MM.1S (cell line): Measurements from ENCODE around the gene HIF1AN.

Source experiments
- DNase-seq: peaks from one replicate; pipeline ENCODE4 v3.0.0-alpha.2; 2015
- H2AFZ ChIP-seq: fragments of 300-600 bp; sonication (generic); 2 replicates; pipeline ENCODE4 v1.6.0; 2016; ENCODE audit warnings: antibody characterized with exemption, low read length
- H3F3A ChIP-seq: fragments of 300-600 bp; sonication (generic); 2 replicates; pipeline ENCODE4 v1.6.1; 2016; ENCODE audit warnings: mild to moderate bottlenecking, antibody characterized with exemption, low read length, moderate library complexity, mixed read lengths; ENCODE audit not compliant: insufficient read depth
- H3K27ac ChIP-seq: fragments of 300-600 bp; sonication (generic); 2 replicates; pipeline ENCODE4 v1.5.1; 2016; ENCODE audit warnings: mild to moderate bottlenecking, low read length
- H3K27me3 ChIP-seq: fragments of 300-600 bp; sonication (generic); replicated peaks from 2 replicates; pipeline ENCODE4 v1.6.0; 2016; ENCODE audit warnings: low read length; ENCODE audit not compliant: insufficient read depth
- H3K36me3 ChIP-seq: fragments of 300-600 bp; sonication (generic); replicated peaks from 2 replicates; pipeline ENCODE4 v1.6.1; 2016; ENCODE audit warnings: mild to moderate bottlenecking, low read length, mixed read lengths; ENCODE audit not compliant: insufficient read depth
- H3K4me1 ChIP-seq: fragments of 300-600 bp; sonication (generic); 2 replicates; pipeline ENCODE4 v1.6.1; 2016; ENCODE audit warnings: low read length, mixed read lengths
- H3K4me2 ChIP-seq: fragments of 300-600 bp; sonication (generic); 2 replicates; pipeline ENCODE4 v1.6.0; 2016; ENCODE audit warnings: low read depth, low read length
- H3K4me3 ChIP-seq: fragments of 300-600 bp; sonication (generic); 2 replicates; pipeline ENCODE4 v1.5.1; 2016; ENCODE audit warnings: low read length, mixed read lengths
- H3K79me2 ChIP-seq: fragments of 300-600 bp; sonication (generic); 2 replicates; pipeline ENCODE4 v1.6.1; 2016; ENCODE audit warnings: mixed run types, low read length, mixed read lengths
- H3K9ac ChIP-seq: fragments of 300-600 bp; sonication (generic); 2 replicates; pipeline ENCODE4 v1.6.1; 2016; ENCODE audit warnings: low read length, mixed read lengths
- H3K9me2 ChIP-seq: fragments of 300-600 bp; sonication (generic); replicated peaks from 2 replicates; pipeline ENCODE4 v1.6.1; 2016; ENCODE audit warnings: mild to moderate bottlenecking, low read length, mixed read lengths; ENCODE audit not compliant: insufficient read depth
- H3K9me3 ChIP-seq: fragments of 300-600 bp; sonication (generic); replicated peaks from 2 replicates; pipeline ENCODE4 v1.6.1; 2016; ENCODE audit warnings: mild to moderate bottlenecking, low read length, mixed read lengths; ENCODE audit not compliant: insufficient read depth
- H4K20me1 ChIP-seq: fragments of 300-600 bp; sonication (generic); 2 replicates; pipeline ENCODE4 v1.6.1; 2016; ENCODE audit warnings: mild to moderate bottlenecking, low read length, moderate library complexity, mixed read lengths; ENCODE audit not compliant: insufficient read depth
- EZH2 ChIP-seq: fragments of 300-600 bp; sonication (generic); optimal IDR thresholded peaks from 2 replicates; pipeline ENCODE3; 2017; ENCODE audit warnings: low read depth, mild to moderate bottlenecking, antibody characterized with exemption, low read length, mixed read lengths
- EZH2phosphoT487 ChIP-seq: fragments of 300-600 bp; sonication (generic); IDR thresholded peaks from 2 replicates; pipeline ENCODE4 v1.6.1; 2018; ENCODE audit warnings: antibody characterized with exemption, low read length
- TF ChIP-seq, protein P1 (sequence below): fragments of 300-600 bp; sonication (generic); IDR thresholded peaks from 2 replicates; pipeline ENCODE4 v1.5.1; 2016; ENCODE audit warnings: antibody characterized with exemption, low read length, mixed read lengths

HIF1AN gene

DNA sequence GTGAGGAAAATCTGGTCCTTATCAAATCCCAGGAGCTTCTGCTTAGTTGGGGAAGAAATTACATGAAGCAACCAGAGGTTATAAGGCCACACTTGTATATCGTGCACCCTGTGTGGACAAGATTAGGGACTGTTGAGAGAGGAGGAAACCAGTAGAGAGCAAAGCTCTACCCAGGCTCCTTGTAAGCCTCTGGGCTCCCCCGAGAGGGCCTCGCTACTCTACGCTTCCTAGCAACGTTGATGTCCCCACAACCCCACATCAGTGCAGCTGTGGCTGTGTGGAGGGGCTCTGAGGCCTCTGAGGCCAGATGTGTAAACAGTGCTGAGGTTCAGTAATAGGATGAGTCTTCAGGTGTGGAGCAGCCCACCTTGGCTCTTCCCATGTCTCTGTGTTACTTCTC, 16.0 kb downstream of the HIF1AN start:
- Histone ChIP-seq H3K36me3 (no peaks in the 10 kb centered on the region; the same call in 1 of the 2 replicates), H3K27me3 (no peaks in the 10 kb centered on the region), H3F3A (no peaks in the 10 kb centered on the region), H3K4me3 (no peak overlapping the region), H2AFZ (no peak overlapping the region), H3K79me2 (no peaks in the 10 kb centered on the region), H3K4me1 (no peaks in the 10 kb centered on the region), H3K27ac (no peak overlapping the region), H3K4me2 (no peak overlapping the region), H4K20me1 (no peaks in the 10 kb centered on the region), H3K9ac (no peak overlapping the region), H3K9me2 (no peaks in the 10 kb centered on the region), H3K9me3 (no peaks in the 10 kb centered on the region)
- TF ChIP-seq, protein P1, sequence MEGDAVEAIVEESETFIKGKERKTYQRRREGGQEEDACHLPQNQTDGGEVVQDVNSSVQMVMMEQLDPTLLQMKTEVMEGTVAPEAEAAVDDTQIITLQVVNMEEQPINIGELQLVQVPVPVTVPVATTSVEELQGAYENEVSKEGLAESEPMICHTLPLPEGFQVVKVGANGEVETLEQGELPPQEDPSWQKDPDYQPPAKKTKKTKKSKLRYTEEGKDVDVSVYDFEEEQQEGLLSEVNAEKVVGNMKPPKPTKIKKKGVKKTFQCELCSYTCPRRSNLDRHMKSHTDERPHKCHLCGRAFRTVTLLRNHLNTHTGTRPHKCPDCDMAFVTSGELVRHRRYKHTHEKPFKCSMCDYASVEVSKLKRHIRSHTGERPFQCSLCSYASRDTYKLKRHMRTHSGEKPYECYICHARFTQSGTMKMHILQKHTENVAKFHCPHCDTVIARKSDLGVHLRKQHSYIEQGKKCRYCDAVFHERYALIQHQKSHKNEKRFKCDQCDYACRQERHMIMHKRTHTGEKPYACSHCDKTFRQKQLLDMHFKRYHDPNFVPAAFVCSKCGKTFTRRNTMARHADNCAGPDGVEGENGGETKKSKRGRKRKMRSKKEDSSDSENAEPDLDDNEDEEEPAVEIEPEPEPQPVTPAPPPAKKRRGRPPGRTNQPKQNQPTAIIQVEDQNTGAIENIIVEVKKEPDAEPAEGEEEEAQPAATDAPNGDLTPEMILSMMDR: no peak
- TF ChIP-seq EZH2 (no peak), EZH2phosphoT487 (no peak)
- no peak for DNase-seq

DNA sequence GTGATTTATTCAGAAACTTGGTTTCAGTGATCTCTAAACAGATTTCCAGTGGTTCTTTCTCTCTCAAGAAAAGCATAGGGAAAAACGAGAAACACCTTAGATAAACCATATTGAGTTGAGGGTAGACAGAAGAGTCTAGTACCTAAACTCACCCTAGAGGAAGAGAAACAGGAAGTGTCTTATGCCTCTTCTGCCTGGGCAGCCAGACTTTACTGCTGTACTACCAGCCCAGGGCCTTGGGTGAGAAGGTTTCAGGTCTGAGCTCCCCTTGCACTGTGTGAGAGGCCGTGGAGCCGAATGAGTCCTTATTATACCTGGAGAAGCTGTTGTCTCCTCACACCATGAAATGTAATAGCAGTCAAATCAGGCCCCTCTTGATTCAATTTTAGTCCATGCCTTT, 18.2 kb downstream of the HIF1AN start:
- Histone ChIP-seq H3K79me2 (no peaks in the 10 kb centered on the region), H3K27me3 (no peaks in the 10 kb centered on the region), H3K4me1 (no peaks in the 10 kb centered on the region), H2AFZ (no peak overlapping the region), H3K4me3 (no peak overlapping the region), H4K20me1 (no peaks in the 10 kb centered on the region), H3F3A (no peaks in the 10 kb centered on the region), H3K9ac (no peak overlapping the region), H3K27ac (no peak overlapping the region), H3K9me2 (no peaks in the 10 kb centered on the region), H3K4me2 (no peak overlapping the region), H3K36me3 (no peaks in the 10 kb centered on the region), H3K9me3 (no peaks in the 10 kb centered on the region)
- no peak for DNase-seq
- no peak for TF ChIP-seq EZH2

DNA sequence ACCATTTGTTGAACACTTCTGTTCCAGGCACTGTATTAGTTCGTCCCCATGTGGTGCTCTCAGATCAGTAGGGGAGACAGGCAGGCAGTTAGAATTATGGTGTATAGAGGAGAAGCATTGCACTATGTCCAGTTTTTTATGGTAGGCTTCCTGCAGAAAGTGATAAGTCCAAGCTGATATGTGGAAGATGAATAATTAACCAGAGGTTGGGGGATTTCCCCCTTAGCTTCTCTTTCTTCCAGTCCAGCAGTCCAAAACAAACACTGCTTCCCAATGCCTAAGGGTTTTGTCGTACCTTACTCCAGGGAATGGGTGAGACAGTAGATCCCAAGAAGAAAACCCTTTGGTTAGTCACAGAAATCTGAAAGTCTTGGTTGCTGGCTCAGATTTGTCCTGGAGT, 19.2 kb downstream of the HIF1AN start:
- Histone ChIP-seq H3K9ac (no peak overlapping the region), H3K27me3 (no peaks in the 10 kb centered on the region), H3K9me2 (no peaks in the 10 kb centered on the region), H2AFZ (no peak overlapping the region), H3K9me3 (no peaks in the 10 kb centered on the region), H3K4me2 (no peak overlapping the region), H3K27ac (no peak overlapping the region), H3K79me2 (no peaks in the 10 kb centered on the region), H3K4me1 (no peaks in the 10 kb centered on the region), H3K36me3 (no peaks in the 10 kb centered on the region), H4K20me1 (no peaks in the 10 kb centered on the region), H3F3A (no peaks in the 10 kb centered on the region), H3K4me3 (no peak overlapping the region)
- TF ChIP-seq EZH2phosphoT487 (no peak), EZH2 (no peak)
- TF ChIP-seq, protein P1: no peak
- no peak for DNase-seq

DNA sequence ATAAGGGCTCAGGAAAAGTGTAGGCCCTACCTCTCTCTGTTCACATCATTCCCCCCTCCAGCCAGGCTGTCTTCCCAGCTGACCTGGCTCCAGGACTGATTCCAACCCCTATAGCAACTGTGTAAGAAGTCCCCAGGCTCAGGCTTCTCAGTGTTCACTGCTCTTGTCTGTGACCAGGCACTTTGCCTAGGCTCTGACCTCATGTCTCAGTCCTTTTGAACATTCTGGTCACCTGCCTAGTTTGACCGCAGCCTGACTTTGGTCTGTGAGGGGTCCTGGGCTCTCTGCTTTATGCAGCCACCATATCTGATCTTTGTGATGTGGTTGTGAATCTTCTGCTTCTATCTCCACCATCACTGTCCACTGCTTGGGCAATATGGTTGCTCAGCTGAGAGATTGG, 24.5 kb downstream of the HIF1AN start:
- no peaks in the 10 kb centered on the region for H3K9me3 ChIP-seq
- H3K36me3 ChIP-seq: no peaks in the 10 kb centered on the region
- H3K4me1 ChIP-seq: peaks cover 6% of the 10 kb centered on the region; the same call in 1 of the 2 replicates
- no peak for DNase-seq
- TF ChIP-seq, protein P1: no peak
- TF ChIP-seq EZH2phosphoT487 (no peak), EZH2 (no peak)
- no peak overlapping the region for H3K27ac ChIP-seq
- no peak overlapping the region for H3K9ac ChIP-seq
- H3K4me2 ChIP-seq: no peak overlapping the region
- H2AFZ ChIP-seq: no peak overlapping the region
- H3K27me3 ChIP-seq: no peaks in the 10 kb centered on the region
- H3K4me3 ChIP-seq: no peak overlapping the region
- H4K20me1 ChIP-seq: no peaks in the 10 kb centered on the region
- H3F3A ChIP-seq: no peaks in the 10 kb centered on the region
- no peaks in the 10 kb centered on the region for H3K9me2 ChIP-seq
- no peaks in the 10 kb centered on the region for H3K79me2 ChIP-seq
